Fibroblast of skin of back (primary cell): Measurements from ENCODE around the gene MTO1. TPM values are rescaled to one million over a fixed set of nuclear protein-coding genes. Genes with fewer than 3 reads are reported as not detected.
A peak's percentile ranks its signal among the peaks of the same experiment; 100 is the strongest.
"Not testable (repeated sequence)": the region's sequence is repeated elsewhere in the genome, so short reads cannot be mapped to it uniquely, and the experiment has no call there.

ENCODE experiments used
- DNase-seq: peaks from one replicate; pipeline ENCODE4 v3.0.0-alpha.2; 2013
- polyA plus RNA-seq, 2 experiments: library from polyadenylated mRNA; unstranded; fragments of 120-200 nt; gene quantifications; one replicate each; pipeline ENCODE4 v1.2.1, GENCODE V29; 2013; ENCODE audit not compliant: insufficient read length in 2 of 2

Gene MTO1
- polyA plus RNA-seq (2013, experiment 1 of 2; ENCODE audit: insufficient read length): 15.4 TPM
- 13.1 TPM for polyA plus RNA-seq (2013, experiment 2 of 2; ENCODE audit: insufficient read length)

DNA sequence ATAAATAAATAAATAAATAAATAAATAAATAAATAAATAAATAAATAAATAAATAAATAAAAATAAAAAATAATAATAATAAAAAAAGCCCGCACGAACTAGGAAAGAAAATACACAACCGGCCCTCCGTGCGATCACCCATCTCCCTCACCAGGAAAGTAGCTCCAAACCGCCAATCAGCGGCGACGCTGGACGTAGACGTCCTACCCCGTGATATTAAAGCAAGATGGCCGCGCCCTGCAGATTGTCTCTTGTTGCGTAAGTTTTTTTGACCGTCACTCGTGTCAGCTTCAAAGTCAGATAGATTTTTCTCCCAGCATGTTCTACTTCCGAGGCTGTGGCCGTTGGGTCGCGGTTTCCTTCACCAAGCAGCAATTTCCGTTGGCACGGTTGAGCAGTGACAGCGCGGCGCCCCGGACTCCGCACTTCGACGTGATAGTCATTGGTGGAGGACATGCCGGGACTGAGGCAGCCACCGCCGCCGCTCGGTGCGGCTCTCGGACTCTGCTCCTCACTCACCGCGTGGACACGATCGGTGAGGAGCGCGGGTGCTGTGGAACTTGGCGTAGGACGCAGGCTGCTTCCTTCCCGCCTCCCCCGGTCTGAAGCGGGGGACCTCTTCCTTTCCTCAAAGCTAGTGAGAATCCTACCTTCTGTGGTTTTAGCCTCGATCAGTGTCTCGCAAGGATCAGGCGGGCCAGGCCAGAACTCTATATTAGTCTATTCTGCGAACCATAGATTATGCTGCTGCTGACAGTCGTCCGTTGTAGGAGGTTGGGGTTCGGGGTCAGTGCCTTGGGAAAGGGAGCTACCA lies at the start of gene MTO1:
Gene MTO1 (plus strand): TSS at position 201 of the 814 bp plus-strand sequence. CDS start 118 bp downstream, at position 319.
- DNase-seq: peak; percentile 94

- no peak for DNase-seq
Observed at GRCh38 chr6:73413102-73413501, 48.4 kb upstream of the MTO1 start.

DNA sequence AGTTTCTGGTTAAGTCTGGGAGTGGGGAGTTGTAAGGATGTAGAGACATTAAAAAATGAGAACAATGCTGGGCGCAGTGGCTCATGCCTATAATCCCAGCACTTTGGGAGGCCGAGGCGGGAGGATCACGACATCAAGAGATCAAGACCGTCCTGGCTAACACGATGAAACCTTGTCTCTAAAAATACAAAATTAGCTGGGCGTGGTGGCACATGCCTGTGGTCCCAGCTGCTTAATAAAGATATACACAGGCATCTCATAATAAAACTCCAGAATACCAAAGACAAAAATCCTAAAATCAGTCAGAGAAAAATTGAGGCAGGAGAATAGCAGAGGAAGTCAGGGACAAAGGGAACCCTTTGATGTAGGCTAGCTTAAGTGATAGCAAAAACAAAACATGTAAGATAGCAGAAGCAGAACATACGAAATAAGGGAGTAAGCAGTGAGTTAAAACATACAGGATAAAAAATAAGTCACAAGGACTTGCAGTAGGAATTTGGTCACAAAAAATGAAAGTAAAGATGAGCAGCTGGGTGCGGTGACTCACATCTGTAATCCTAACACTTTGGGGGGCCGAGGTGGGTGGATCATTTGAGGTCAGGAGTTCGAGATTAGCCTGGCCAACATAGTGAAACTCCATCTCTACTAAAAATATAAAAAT lies 43.3 kb upstream of the MTO1 start:
- peak; percentile 28 for DNase-seq

DNA sequence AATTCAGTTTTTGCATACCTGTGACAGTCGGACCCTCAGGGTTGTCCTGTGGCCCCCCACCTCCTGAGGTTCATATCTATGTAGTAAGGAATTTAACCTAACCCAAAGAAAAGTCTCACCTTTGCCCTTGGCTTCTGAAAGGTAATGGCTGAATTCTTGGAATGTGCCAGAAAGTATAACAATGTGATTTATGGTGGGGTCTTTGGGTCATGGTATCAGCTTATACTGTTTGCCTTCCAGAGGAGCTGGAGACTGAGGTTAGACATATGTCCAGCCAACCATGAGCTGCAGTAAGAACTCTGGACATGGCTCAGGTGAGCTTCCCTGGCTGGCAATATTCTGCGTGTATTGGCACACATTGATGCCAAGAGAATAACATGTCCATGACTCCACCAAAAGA lies 40.0 kb upstream of the MTO1 start:
- no peak for DNase-seq

DNA sequence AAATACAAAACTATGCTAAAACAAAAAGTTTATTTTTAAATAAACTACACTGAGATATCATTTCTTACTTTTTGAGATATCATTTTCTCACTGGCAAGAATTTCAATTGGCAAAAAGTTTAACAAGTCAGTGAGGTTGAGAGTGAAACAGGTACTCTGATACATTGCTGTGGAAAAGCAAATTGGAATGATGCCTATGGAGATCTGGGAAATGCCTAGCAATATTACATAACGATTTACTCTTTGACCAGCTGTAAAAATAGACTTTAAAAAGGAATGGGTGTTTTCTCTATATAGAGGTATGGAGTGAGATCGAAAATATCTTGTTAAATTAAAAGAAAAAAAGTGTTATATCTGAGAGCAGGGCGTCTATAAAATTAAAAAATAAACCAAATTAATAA lies 26.3 kb upstream of the MTO1 start:
- DNase-seq: no peak

DNA sequence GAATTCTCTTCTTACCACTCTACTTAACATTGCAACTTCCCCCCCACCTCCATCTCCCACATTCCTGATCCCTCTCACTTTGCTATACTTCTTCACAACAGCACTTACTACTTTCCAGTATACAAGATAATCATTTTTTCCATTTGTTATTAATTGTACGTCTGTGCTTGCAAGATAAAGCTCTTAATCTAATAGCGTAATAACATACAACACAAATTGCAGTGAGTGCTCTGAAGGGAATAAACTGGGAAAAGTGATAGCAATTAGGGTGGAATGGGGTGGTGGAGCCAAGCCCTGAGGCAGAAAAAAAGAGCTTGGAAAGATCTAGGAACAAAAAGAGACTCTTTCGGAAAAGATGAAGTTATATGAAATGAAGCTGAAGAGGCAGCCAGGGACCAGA lies 18.0 kb upstream of the MTO1 start:
- no peak for DNase-seq

DNA sequence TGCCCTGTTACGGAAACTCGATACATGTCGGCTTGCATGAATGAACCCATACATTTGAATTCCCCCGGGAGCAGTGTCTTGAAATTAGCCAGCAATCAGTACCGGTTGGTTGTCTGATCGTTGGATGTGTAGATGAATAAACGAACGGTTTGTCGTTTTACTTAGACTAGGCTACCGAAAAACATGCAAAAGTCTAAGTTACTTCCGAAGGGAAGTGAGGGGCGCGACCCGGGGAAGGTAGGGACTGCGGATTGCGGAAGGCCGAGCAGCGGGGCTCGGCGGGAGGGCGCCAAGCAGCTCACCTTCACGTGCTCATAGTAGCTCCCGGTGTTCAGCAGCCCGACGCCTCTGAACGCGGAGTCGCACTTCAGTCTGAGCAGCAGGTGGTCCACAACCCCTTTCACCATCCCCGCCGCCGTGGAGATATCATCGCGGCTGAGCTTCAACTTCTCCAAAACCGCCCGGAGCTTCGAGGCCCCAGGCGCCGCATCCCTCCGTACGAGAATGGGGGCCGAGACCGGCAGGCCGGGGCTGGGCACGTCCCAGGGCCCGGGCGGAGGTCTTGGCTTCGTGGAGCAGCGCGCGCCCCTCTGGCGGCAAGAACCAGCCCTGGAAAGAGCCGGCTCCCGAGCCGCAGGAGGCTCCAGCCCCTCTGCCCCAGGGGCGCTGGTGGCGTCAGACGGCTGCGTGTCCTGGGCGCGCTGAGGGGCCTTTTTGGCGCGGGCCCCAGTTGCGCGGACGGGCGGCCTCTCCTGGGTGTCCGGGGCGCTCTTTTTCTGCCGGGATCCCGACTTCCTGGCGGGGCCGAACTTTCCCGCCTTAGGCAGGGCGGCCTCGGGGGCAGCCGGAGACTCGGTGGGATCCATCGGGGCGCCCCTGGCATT lies 10.1 kb upstream of the MTO1 start:
- DNase-seq: peak; percentile 59

DNA sequence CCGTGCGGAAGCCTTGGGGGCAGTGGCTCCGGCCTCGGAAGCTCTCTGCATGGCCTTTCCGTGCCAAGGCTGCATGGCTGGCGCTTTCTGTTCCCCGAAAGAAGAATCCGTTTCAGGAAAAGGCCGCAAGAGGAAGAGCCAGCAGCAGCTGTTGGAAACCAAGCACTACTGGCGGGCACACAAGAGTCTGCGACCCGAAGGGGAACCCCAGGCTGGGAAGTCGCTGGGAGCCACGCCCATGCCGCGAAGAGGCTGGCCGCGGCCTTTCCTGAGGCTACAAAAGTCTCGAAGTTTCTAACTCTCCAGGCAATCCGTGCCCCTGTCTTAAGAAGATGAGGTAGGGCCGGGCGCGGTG lies 9.5 kb upstream of the MTO1 start, which contains the start of gene CGAS:
Gene CGAS (minus strand): TSS at position 191 of the 355 bp plus-strand sequence. CDS start 116 bp downstream, at position 75.
- peak; percentile 75 for DNase-seq

DNA sequence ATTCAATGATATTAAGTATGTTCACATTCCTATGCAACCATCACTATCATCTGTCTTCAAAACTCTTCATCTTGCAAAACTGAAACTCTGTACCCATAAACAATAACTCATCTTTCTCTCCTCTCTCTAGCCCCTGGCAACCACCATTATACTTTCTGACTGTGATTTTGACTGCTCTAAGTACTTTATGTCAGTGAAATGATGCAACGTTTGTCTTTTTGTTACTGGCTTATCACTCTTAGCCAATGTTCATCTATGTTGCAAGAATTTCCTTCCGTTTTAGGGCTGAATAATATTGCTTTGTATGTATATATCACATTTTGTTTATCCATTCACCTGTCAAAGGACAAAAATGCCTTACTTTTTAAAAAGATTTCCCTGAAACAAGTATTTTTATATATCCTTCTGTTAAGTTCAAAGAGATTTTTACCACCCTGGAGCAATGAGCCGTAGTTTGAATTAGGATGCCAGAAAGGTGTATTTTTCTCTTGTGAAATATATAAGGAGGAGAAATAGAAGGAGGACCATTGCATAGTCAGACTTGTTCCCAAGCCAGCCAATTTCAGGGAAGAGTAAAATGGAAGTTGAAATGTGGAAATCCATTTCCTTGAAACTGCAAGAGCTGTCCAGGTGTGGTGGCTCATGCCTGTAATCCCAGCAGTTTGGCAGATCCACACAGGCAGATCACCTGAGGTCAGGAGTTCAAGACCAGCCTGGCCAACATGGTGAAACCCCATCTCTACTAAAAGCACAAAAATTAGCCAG lies 5.5 kb upstream of the MTO1 start:
- DNase-seq: no peak

DNA sequence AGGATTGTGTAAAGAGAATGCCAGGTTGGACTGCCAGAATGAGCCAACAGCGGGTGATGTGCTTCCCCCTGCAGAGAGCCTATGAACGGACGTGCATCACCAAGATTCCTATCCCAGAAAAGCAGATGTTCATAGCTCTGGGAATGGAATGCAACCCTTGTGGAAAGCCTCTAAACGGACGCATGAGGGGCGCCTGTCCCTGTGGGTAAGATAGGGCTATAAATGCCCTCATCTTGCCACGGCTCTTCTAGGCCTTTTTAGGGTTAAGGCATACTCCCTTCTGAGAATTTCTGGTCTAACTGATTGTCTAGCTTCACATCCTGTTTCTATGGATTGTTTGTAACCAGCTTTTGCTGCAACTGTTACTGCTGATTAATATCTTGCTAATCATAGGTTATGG lies 2.1 kb upstream of the MTO1 start:
- DNase-seq: not testable (repeated sequence)

DNA sequence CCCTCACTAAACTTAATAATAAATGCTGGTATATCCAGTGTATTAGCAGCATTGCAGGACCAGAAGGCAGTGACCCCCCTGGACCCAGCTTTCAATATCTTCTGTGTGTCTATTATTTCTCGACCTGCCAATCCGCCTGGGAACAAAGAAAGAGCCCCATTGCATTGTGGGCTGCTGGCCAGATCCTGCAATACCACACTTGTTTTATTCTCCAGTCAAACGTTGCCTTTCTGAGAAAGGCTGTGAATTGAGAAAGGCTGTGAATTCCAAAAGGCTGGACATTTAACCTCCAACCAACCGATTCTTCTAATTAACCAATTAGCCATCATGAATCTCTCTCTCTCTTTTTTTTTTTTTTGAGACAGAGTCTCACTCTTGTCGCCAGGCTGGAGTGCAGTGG lies 1.5 kb upstream of the MTO1 start:
- no peak for DNase-seq

GRCh38 chr6:73471686-73472290 lies 10.3 kb downstream of the MTO1 start:
- DNase-seq: no peak

DNA sequence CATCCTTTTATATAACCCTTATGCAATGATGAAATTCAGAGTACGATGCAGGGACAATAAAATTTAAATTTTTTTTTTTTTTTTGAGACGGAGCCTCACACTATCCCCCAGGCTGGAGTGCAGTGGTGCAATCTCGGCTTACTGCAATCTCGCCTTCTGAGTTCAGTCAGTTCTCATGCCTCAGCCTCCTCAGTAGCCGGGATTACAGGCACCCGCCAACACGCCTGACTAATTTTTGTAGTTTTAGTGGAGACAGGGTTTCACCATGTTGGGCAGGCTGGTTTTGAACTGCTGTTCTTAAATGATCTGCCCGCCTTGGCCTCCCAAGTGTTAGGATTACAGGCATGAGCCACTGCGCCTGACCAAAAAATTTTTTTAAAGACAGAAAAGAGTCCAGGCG lies 15.2 kb downstream of the MTO1 start:
- DNase-seq: no peak

GRCh38 chr6:73477407-73477806 lies 15.9 kb downstream of the MTO1 start:
- DNase-seq: no peak

DNA sequence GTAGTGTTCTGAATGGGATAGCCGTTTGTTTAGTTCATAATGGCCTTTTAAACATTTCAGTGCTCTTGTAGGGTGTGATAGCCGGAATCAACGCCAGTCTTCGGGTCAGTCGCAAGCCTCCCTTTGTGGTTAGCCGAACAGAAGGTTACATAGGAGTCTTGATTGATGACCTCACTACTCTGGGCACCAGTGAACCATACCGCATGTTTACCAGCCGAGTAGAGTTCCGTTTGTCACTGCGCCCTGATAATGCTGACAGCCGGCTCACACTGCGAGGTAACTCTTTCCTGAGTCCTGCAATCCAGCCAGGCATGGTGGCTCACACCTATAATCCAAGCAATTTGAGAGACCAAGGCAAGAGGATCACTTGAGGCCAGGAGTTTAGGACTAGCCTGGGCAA lies 20.4 kb downstream of the MTO1 start:
- DNase-seq: no peak

GRCh38 chr6:73484438-73484837 lies 22.9 kb downstream of the MTO1 start:
- no peak for DNase-seq

- no peak for DNase-seq
Observed at GRCh38 chr6:73487473-73487872, 25.9 kb downstream of the MTO1 start.

DNA sequence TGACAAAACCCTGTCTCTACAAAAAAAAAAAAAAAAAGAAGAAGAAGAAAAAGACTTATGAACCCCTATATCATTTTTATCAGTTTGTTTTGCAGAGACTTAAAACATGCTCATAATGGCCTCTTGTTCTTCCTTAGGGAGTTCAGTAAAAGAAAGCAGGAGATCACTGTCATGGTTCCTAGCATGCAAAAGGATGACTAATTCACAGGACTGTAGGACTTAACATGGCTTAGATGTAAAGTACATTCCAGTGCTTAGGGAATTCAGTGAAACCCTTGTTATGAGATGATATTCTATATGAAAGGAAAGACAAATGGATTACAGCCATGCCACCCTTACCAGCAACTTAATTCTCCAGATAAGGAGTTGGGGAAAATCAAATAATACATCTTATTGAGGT lies 29.8 kb downstream of the MTO1 start:
- DNase-seq: peak; percentile 47

- DNase-seq: no peak
Observed at GRCh38 chr6:73497915-73498314, 36.4 kb downstream of the MTO1 start.

DNA sequence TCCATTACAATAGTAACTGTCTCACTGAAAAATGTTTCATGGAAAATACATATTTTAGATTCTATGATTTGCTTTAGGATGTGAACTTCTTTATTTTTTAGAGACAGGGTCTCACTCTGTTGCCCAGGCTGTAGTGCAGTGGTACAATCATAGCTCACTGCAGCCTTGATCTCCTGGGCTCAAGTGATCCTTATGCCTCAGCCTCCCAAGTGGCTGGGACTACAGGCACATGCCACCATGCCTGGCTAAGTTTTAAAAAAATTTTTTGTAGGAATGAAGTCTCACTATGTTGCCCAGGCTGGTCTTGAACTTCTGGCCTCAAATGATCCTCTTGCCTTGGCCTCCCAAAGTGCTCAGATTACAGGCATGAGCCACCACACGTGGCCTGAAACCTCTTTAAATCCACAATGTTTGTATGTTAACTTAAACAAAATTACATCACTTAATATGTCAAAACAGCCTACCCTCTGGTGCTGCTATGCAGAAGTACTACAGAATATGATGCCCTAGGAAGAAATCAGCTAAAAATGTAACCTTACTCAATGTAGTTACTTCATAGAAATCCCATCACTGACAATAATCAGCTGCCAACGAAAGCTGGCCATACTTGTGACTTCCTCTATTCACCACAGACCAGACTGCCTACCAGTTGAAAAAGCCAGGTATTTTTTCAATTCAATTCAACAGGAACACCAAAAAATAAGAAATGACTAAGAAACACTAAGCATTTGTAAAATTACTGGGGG lies 41.7 kb downstream of the MTO1 start:
- no peak for DNase-seq

DNA sequence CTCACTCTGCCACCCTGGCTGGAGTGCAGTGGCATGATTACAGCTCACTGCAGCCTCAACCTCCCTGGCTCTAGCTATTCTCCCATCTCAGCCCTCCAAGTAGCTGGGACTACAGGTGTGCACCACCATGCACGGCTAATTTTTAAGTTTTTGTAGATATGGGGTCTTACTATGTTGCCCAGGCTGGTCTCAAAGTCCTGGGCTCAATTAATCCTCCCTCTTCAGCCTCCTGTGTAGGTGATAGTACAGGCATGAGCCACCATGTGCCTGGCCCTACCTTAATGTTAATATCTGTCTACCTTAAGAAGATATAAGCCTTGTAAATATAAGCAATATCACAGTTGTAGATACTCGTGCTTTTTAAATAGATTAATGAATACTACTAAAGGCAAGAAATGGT lies 42.6 kb downstream of the MTO1 start:
- DNase-seq: no peak
